B cell (primary cell): Measurements from ENCODE around the gene C1orf74.

ENCODE experiments used
- CTCF ChIP-seq: fragments of 200-600 bp; IDR thresholded peaks from one replicate; pipeline ENCODE4 v1.8.0; 2022; ENCODE audit warnings: antibody characterized with exemption, mild to moderate bottlenecking
- EZH2 ChIP-seq: IDR thresholded peaks from 2 replicates; pipeline ENCODE4 v1.6.1; 2012; ENCODE audit warnings: borderline replicate concordance, low read depth, mild to moderate bottlenecking, moderate library complexity, low read length; ENCODE audit not compliant: insufficient read depth, poor library complexity, severe bottlenecking

DNA sequence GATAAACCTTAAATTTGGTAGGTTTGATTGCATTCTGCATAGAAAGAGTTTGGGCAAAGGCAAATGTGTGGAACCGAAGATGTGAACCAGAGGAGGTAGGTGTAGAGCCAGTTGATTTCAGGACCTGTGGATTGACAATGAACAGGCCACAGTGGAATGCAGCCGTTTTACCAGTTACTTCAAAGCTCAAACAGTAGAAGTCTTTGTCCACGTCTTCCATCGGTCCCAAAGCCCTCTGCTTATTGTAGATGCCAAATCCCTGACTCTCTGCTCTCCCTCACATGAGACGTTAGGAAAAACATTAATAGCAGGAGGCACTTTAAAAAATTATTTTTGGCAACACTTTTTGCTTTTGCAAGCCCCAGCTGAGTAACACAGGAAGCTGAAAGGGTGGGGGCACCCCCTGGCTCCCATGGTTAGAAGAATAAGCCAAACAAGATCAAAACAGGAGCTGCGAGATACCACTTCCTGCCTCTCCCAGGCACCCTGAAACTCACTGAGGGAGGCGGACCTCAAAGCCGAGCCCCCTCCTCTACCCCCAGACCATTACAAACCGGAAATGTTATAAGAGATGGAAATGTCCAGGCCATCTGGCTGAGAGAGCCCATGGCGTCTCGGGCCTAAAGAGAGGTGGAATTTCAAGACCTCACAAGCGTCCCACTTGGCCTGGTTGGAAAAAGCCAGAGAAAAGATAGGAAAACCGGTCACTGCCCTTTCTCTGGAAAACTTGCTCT lies 15.0 kb downstream of the C1orf74 start:
- TF ChIP-seq CTCF (no peak), EZH2 (no peak)
